ENCODE results near the gene CCIN.

Gene CCIN

GRCh38 chr9:36190388-36191289 is 21.5 kb downstream of the CCIN start, which contains the start of gene CLTA:
TSS of gene CLTA (plus strand) at chr9:36190921. CDS start at chr9:36191057, 136 bp downstream.
- DNase-seq (ENCODE audit: low read depth), result peak; percentile 99
- H3K4me3 ChIP-seq (replicated peaks; ENCODE audit: low read depth, low read length), result peak within 1 kb of the TSS; percentile 96
- TF ChIP-seq CTCF (IDR thresholded peaks at IDR 0.05; ENCODE audit: low read length, missing control alignments), result peak; percentile 49

- peak overlapping the region; percentile 96 for H3K4me3 ChIP-seq (replicated peaks; ENCODE audit: low read depth, low read length)
- DNase-seq (ENCODE audit: low read depth), result no peak
- no peak for TF ChIP-seq CTCF (IDR thresholded peaks at IDR 0.05; ENCODE audit: low read length, missing control alignments)
Observed at GRCh38 chr9:36191290-36191645, 22.1 kb downstream of the CCIN start.

- no peak for DNase-seq (ENCODE audit: low read depth)
- peak overlapping the region; percentile 96 for H3K4me3 ChIP-seq (replicated peaks; ENCODE audit: low read depth, low read length)
- no peak for TF ChIP-seq CTCF (IDR thresholded peaks at IDR 0.05; ENCODE audit: low read length, missing control alignments)
Observed at GRCh38 chr9:36191686-36192085, 22.5 kb downstream of the CCIN start.

GRCh38 chr9:36192196-36192595 is 23.0 kb downstream of the CCIN start:
- TF ChIP-seq CTCF (IDR thresholded peaks at IDR 0.05; ENCODE audit: low read length, missing control alignments), result no peak
- peak overlapping the region; percentile 96 for H3K4me3 ChIP-seq (replicated peaks; ENCODE audit: low read depth, low read length)
- no peak for DNase-seq (ENCODE audit: low read depth)

GRCh38 chr9:36193023-36193422 is 23.8 kb downstream of the CCIN start:
- no peak for DNase-seq (ENCODE audit: low read depth)
- TF ChIP-seq CTCF (IDR thresholded peaks at IDR 0.05; ENCODE audit: low read length, missing control alignments), result no peak
- H3K4me3 ChIP-seq (replicated peaks; ENCODE audit: low read depth, low read length), result peak overlapping the region; percentile 96

- TF ChIP-seq CTCF (IDR thresholded peaks at IDR 0.05; ENCODE audit: low read length, missing control alignments), result no peak
- DNase-seq (ENCODE audit: low read depth), result no peak
- H3K4me3 ChIP-seq (replicated peaks; ENCODE audit: low read depth, low read length), result peak overlapping the region; percentile 15
Observed at GRCh38 chr9:36194326-36195000, 25.3 kb downstream of the CCIN start.

Data from fibroblast of pulmonary artery (primary cell).